Fibroblast of lung (primary cell): ENCODE results near the gene CC2D2A.

Experiments
- CTCF ChIP-seq, 2 donors: IDR thresholded peaks in 1 of 2; conservative IDR thresholded peaks in 1 of 2; 1 replicate in 1 of 2; 2 replicates in 1 of 2; pipeline ENCODE4 v1.5.1; 2011 to 2012; ENCODE audit warnings: low read length in 2 of 2, control low read depth in 1 of 2, inconsistent platforms in 1 of 2, low read depth in 1 of 2, mild to moderate bottlenecking in 1 of 2
- EZH2 ChIP-seq: IDR thresholded peaks from 2 replicates; pipeline ENCODE4 v1.5.1; 2012; ENCODE audit warnings: low read length, control low read depth, mild to moderate bottlenecking; ENCODE audit errors: missing control alignments

GRCh38 chr4:15600176-15600575 lies 130.5 kb downstream of the CC2D2A start:
- TF ChIP-seq CTCF (conservative IDR thresholded peaks at IDR 0.05 in 1 of 2, IDR thresholded peaks at IDR 0.05 in 1 of 2; ENCODE audit: low read depth in 1 of 2, low read length in 2 of 2) (no peak), EZH2 (no peak)
